GM23248 (cell line): ENCODE results near the gene CFLAR. TPM values are rescaled to one million over a fixed set of nuclear protein-coding genes. Genes with fewer than 3 reads are reported as not detected.

ENCODE experiments used
- DNase-seq: peaks from one replicate; pipeline ENCODE4 v3.0.0-alpha.2; 2015
- H2AFZ ChIP-seq: fragments of 200-600 bp; sonication (generic); 2 replicates; pipeline ENCODE4 v1.6.1; 2016; ENCODE audit warnings: antibody characterized with exemption
- H3F3A ChIP-seq: fragments of 200-600 bp; sonication (generic); 2 replicates; pipeline ENCODE4 v1.6.1; 2016; ENCODE audit warnings: mild to moderate bottlenecking, antibody characterized with exemption, mixed run types; ENCODE audit not compliant: insufficient read depth
- H3K27ac ChIP-seq: fragments of 200-600 bp; sonication (generic); 2 replicates; pipeline ENCODE4 v1.5.1; 2016; ENCODE audit warnings: mild to moderate bottlenecking
- H3K27me3 ChIP-seq: fragments of 200-600 bp; sonication (generic); replicated peaks from 2 replicates; pipeline ENCODE4 v1.6.1; 2016; ENCODE audit warnings: mild to moderate bottlenecking; ENCODE audit not compliant: insufficient read depth
- H3K36me3 ChIP-seq: fragments of 200-600 bp; sonication (generic); 2 replicates; pipeline ENCODE4 v1.6.1; 2016; ENCODE audit warnings: low read depth, mild to moderate bottlenecking
- H3K4me1 ChIP-seq: fragments of 200-600 bp; sonication (generic); 2 replicates; pipeline ENCODE4 v1.6.1; 2016; ENCODE audit warnings: mild to moderate bottlenecking; ENCODE audit not compliant: insufficient read depth
- H3K4me2 ChIP-seq: fragments of 200-600 bp; sonication (generic); one replicate; pipeline ENCODE4 v1.6.1; 2016; ENCODE audit warnings: mild to moderate bottlenecking; ENCODE audit not compliant: unreplicated experiment
- H3K4me3 ChIP-seq: fragments of 200-600 bp; sonication (generic); 2 replicates; pipeline ENCODE4 v1.5.1; 2016; ENCODE audit warnings: mild to moderate bottlenecking
- H3K79me2 ChIP-seq: fragments of 200-600 bp; sonication (generic); 2 replicates; pipeline ENCODE4 v1.6.1; 2016; ENCODE audit warnings: mild to moderate bottlenecking; ENCODE audit not compliant: insufficient read depth
- H3K9ac ChIP-seq: fragments of 200-600 bp; sonication (generic); 2 replicates; pipeline ENCODE4 v1.6.1; 2016; ENCODE audit warnings: mild to moderate bottlenecking
- H3K9me2 ChIP-seq: fragments of 200-600 bp; sonication (generic); 2 replicates; pipeline ENCODE4 v1.6.1; 2016; ENCODE audit warnings: mixed run types, mild to moderate bottlenecking, moderate library complexity; ENCODE audit not compliant: insufficient read depth
- H3K9me3 ChIP-seq: fragments of 200-600 bp; sonication (generic); one replicate; pipeline ENCODE4 v1.6.1; 2017; ENCODE audit warnings: low read depth
- H4K20me1 ChIP-seq: fragments of 200-600 bp; sonication (generic); 2 replicates; pipeline ENCODE4 v1.6.0; 2016; ENCODE audit not compliant: insufficient read depth
- EZH2 ChIP-seq: fragments of 200-600 bp; sonication (generic); IDR thresholded peaks from 2 replicates; pipeline ENCODE4 v1.6.1; 2018; ENCODE audit warnings: antibody characterized with exemption, mild to moderate bottlenecking; ENCODE audit not compliant: insufficient read depth, poor library complexity, severe bottlenecking
- EZH2phosphoT487 ChIP-seq: fragments of 200-600 bp; sonication (generic); IDR thresholded peaks from 2 replicates; pipeline ENCODE4 v1.6.1; 2018; ENCODE audit warnings: antibody characterized with exemption, moderate library complexity, mild to moderate bottlenecking, low read depth; ENCODE audit not compliant: insufficient read depth
- WGBS, 2 experiments: methylation state at CpG; one replicate each; pipeline ENCODE4 v1.1.6; 2015 to 2017; ENCODE audit warnings: low lambda C conversion rate in 2 of 2, low coverage in 1 of 2; ENCODE audit errors: missing lambda C conversion rate in 2 of 2; 5-methylcytosine and 5-hydroxymethylcytosine counted together
- in situ Hi-C: fragments of 300-500 bp; cut with MboI; formaldehyde crosslinking; loops from 2 replicates; pipeline ENCODE4 v1.15.0; 2020
- polyA plus RNA-seq: library from polyadenylated mRNA; unstranded; fragments of >200 nt; fragmentation: Nextera tagmentation; extraction: Ambion mirVana; gene quantifications from 2 replicates; pipeline ENCODE4 v1.2.1, GENCODE V29; 2016
- total RNA-seq: library from RNA; depleted of rRNA; stranded (reverse); fragments of >200 nt; shearing (Covaris generic); gene quantifications from 2 replicates; pipeline ENCODE4 v1.2.3, GENCODE V29; 2014

The CFLAR gene
- total and polyA plus RNA-seq, 2 experiments from 2014 or later = 46.1 to 47.2 TPM

DNA sequence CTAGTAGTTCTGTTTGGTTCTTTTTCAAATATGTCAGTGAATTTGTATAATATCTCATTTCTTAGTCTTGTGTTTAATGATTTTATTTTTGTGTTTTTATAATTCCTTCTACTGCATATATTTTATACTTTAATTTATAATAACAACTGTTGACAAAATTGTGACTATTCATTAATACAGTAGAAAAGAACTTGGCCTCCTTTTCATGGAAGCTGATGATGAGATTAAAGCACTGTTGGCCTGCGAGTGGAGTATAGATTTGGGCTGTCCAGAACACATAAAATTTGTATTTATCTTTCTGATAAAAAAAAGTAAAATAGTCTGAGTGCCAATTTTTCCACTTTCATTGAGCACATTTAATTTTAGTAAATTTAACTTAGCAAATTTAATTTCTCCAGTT lies 12.1 kb downstream of the CFLAR start:
- Histone ChIP-seq H3K9ac (peak overlapping the region; percentile 80), H3K27me3 (no peaks in the 10 kb centered on the region), H3K36me3 (no peaks in the 10 kb centered on the region; the same call in 1 of the 2 replicates), H3K9me2 (no peaks in the 10 kb centered on the region), H3K4me3 (peak overlapping the region; percentile 58), H3K9me3 (no peaks in the 10 kb centered on the region), H2AFZ (no peak overlapping the region), H3K27ac (peak overlapping the region; percentile 98), H3F3A (peaks cover 77% of the 10 kb centered on the region), H4K20me1 (no peaks in the 10 kb centered on the region), H3K79me2 (peaks cover 84% of the 10 kb centered on the region), H3K4me2 (peak overlapping the region; percentile 78), H3K4me1 (peaks cover 98% of the 10 kb centered on the region)
- TF ChIP-seq EZH2 = no peak
- TF ChIP-seq EZH2phosphoT487 = no peak
- no peak for DNase-seq
- 93 to 97% methylated on average over 1 of the region's 1 CpG for WGBS, 2 experiments
- in situ Hi-C loops = no loop called here

DNA sequence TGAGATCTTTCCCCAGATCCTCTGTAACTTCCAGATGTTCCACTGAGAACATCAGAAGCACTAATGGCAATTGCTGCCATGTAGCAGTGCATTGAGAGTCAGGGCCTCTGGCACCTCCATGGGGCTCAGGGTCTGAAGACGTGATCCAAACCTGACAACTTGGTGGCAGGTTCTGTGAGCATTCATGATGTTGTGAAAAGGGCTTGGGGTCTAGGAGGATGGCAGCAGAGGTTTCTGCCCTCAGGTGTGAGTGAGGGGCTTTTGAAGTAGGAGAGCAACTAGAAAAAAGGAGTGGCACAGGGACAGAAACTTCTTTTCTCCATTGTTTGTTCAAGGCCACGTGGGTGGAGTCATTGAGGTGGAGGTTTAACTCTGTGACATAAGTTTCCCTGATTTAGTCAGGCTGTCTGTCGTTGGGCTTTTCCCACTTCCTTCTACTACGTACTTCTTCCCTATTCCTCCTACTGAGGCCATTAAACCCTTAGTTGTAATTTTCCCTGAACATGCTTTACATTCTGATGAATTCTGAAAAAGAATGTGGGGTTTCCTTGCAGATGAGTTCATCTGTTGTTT lies 13.1 kb downstream of the CFLAR start:
- Histone ChIP-seq H3K4me2 (peak overlapping the region; percentile 78), H3K36me3 (peaks cover 2% of the 10 kb centered on the region; the same call in 1 of the 2 replicates), H3F3A (peaks cover 67% of the 10 kb centered on the region), H3K79me2 (peaks cover 84% of the 10 kb centered on the region), H3K9ac (peak overlapping the region; percentile 80), H3K27ac (peak overlapping the region; percentile 98), H3K9me2 (no peaks in the 10 kb centered on the region), H3K4me3 (peak overlapping the region; percentile 45), H4K20me1 (no peaks in the 10 kb centered on the region), H3K9me3 (no peaks in the 10 kb centered on the region), H3K27me3 (no peaks in the 10 kb centered on the region), H3K4me1 (peaks cover 88% of the 10 kb centered on the region), H2AFZ (no peak overlapping the region)
- 15 to 19% methylated on average over 4 of the region's 4 CpGs for WGBS, 2 experiments
- DNase-seq = peak; percentile 82
- in situ Hi-C loops = no loop called here
- TF ChIP-seq EZH2phosphoT487 = no peak
- TF ChIP-seq EZH2 = no peak

DNA sequence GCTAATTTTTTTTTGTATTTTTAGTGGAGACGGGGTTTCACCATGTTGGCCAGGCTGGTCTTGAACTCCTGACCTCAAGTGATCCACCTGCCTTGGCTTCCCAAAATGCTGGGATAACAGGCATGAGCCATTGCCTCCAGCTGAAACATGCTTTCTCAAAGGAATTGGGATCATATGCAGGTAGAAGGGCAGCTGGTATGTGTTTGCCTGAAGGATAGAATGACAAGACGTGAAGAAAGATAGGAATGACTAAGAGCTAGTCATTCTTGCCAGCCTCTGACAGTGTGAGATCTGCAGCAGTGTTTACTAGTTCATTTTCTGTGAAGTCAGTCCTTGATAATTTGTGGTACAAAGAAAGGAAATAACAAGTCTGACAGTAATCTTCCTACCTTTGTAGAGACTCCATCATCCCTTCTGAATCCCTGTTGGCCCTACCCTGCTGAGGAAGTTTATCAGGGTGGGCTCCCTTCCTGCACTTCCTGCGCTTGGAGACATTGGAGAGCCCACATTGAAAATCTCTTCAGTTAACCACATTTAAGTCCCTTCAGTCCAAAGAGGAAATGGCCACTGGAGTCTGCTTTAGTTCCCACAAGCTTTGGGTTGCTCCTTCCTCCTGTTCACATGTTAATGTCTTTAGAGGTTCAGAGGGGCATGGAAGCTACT lies 14.7 kb downstream of the CFLAR start:
- peak; percentile 88 for DNase-seq
- Histone ChIP-seq H3K9me3 (no peaks in the 10 kb centered on the region), H2AFZ (no peak overlapping the region), H3K36me3 (peaks cover 12% of the 10 kb centered on the region; the same call in 1 of the 2 replicates), H3K27me3 (no peaks in the 10 kb centered on the region), H3K9me2 (no peaks in the 10 kb centered on the region), H3K4me3 (peak overlapping the region; percentile 43), H3F3A (peaks cover 59% of the 10 kb centered on the region), H3K27ac (peak overlapping the region; percentile 98), H3K4me1 (peaks cover 80% of the 10 kb centered on the region), H4K20me1 (no peaks in the 10 kb centered on the region), H3K9ac (peak overlapping the region; percentile 61), H3K4me2 (peak overlapping the region; percentile 81), H3K79me2 (peaks cover 82% of the 10 kb centered on the region)
- in situ Hi-C loops = no loop called here
- TF ChIP-seq EZH2 (no peak), EZH2phosphoT487 (no peak)
- 31 to 39% methylated on average over 3 of the region's 3 CpGs for WGBS, 2 experiments

DNA sequence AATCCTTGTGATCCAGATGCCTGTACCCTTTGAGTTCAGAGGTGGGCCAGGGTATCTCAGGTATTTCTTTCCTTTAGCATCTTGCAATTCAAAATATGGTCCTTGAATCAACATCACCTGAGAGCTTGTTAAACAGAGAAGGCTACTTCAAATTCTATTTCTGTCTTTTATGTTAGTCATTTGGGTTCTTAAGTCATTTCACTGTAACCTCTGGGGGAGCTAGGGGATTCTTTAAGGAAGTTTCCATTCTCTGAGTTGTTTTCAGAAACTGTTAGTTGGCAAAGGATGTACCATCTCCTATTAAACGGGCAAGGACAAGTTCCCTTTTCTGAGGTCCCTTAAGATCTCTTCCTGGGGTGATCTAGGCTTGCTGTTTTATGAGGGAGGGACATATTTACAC lies 16.6 kb downstream of the CFLAR start:
- H3K9me3 ChIP-seq = no peaks in the 10 kb centered on the region
- no peak for TF ChIP-seq EZH2
- no peak for TF ChIP-seq EZH2phosphoT487
- H3K4me3 ChIP-seq = no peak overlapping the region
- 52 to 62% methylated on average over 1 of the region's 1 CpG for WGBS, 2 experiments
- H3K36me3 ChIP-seq = peaks cover 24% of the 10 kb centered on the region; the same call in 1 of the 2 replicates
- no peak overlapping the region for H2AFZ ChIP-seq
- no peaks in the 10 kb centered on the region for H3K27me3 ChIP-seq
- in situ Hi-C loops = no loop called here
- peaks cover 62% of the 10 kb centered on the region for H3K4me1 ChIP-seq
- H4K20me1 ChIP-seq = no peaks in the 10 kb centered on the region
- peaks cover 81% of the 10 kb centered on the region for H3K79me2 ChIP-seq
- H3K4me2 ChIP-seq = peak overlapping the region; percentile 8
- H3K9ac ChIP-seq = no peak overlapping the region
- peaks cover 46% of the 10 kb centered on the region for H3F3A ChIP-seq
- H3K27ac ChIP-seq = peak overlapping the region; percentile 5; the same call in 1 of the 2 replicates
- H3K9me2 ChIP-seq = no peaks in the 10 kb centered on the region
- DNase-seq = peak; percentile 29
